ENCODE results near the gene PTPRCAP. TPM values are rescaled to one million over a fixed set of nuclear protein-coding genes. Genes with fewer than 3 reads are reported as not detected.
A peak's percentile ranks its signal among the peaks of the same experiment; 100 is the strongest.

The PTPRCAP gene
- polyA plus RNA-seq, 3 donors = 2.1 to 14.3 (median 2.8) TPM

DNA sequence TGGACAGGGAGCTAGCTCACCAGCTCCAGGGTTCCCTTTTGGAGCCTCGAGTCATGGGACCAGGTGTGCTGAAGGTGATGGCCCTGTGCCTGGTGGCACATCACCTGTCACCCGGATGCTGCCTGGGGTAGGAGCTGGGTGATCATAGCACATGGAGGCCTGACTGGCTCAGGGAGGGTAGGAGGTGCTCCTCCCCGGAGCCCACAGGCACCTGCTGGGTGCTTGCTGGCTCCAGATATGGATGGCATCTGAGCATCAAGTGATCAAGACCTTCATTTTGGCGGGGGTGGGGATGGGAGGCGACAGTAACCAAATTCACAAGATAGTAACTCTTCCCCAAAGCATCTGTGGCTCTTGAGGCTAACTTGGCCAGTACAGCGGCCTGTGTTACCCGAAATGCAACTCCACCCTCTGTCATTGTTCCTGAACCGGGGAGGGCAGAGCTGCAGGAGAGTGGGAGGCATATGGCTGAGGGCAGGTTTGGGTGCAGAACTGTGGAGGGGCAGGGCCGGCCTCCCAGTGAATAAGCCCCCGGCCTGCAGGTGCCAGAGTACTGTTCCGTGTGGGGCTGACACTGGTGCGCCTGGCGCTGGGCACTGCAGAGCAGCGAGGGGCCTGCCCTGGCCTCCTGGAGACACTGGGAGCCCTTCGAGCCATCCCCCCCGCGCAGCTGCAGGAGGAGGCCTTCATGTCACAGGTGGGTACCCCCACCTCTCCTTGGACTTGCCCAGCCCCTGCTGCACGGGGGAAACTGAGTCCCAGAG, 28.9 kb downstream of the PTPRCAP start:
- DNase-seq = no peak
- peaks cover 9 to 18% of the 10 kb centered on the region in 2 donors for H3K36me3 ChIP-seq (replicated peaks in 1 of 2; ENCODE audit: control insufficient read depth in 1 of 2, insufficient read depth in 2 of 2, low read length in 2 of 2)
- H3K79me2 ChIP-seq (ENCODE audit: insufficient read depth, low read length) = peaks cover 25% of the 10 kb centered on the region
- peaks cover 60% of the 10 kb centered on the region for H3K4me1 Mint-ChIP-seq
- H3K27ac Mint-ChIP-seq = peak overlapping the region in 3 of 7 donors; percentile 71 to 85 (median 83)
- no peaks in the 10 kb centered on the region for H3K9me3 Mint-ChIP-seq
- peaks cover 51% of the 10 kb centered on the region for H4K20me1 ChIP-seq (ENCODE audit: insufficient read depth, low read length)
- peak overlapping the region; percentile 46 for H2AFZ ChIP-seq (ENCODE audit: insufficient read depth, low read depth, low read length, poor library complexity, severe bottlenecking)
- H3K4me3 ChIP-seq (replicated peaks in 1 of 3; ENCODE audit: low read depth in 2 of 3, low read length in 3 of 3) = peak overlapping the region in 1 of 3 experiments; percentile 47
- H3K27me3 Mint-ChIP-seq (ENCODE audit: low read depth in 3 of 3) = peaks cover 9 to 27% (median 22%) of the 10 kb centered on the region in 3 donors
- peak overlapping the region in 1 of 2 donors; percentile 26 for H3K27ac ChIP-seq (ENCODE audit: low read depth in 1 of 2, low read length in 2 of 2)
- H3K9ac ChIP-seq (ENCODE audit: insufficient read depth, low read length, poor library complexity, severe bottlenecking) = peak overlapping the region; percentile 25
- 19% methylated on average over 15 of the region's 18 CpGs for WGBS (ENCODE audit: insufficient coverage)
- no peak for TF ChIP-seq CTCF (IDR thresholded peaks at IDR 0.05)
- H3K36me3 Mint-ChIP-seq = peaks cover 19 to 36% of the 10 kb centered on the region in 2 donors
- peaks cover 0 to 6% of the 10 kb centered on the region in 2 donors for H3K27me3 ChIP-seq (ENCODE audit: control insufficient read depth in 2 of 2, insufficient read depth in 2 of 2, low read length in 2 of 2)
- H3K9me3 ChIP-seq (replicated peaks in 1 of 2; ENCODE audit: control insufficient read depth in 1 of 2, insufficient read depth in 1 of 2, low read length in 2 of 2) = no peaks in the 10 kb centered on the region
- H3K4me1 ChIP-seq (ENCODE audit: control insufficient read depth in 1 of 2, insufficient read depth in 2 of 2, low read length in 2 of 2) = peaks cover 57 to 65% of the 10 kb centered on the region in 2 donors
- peak overlapping the region; percentile 39 to 55 for H3K4me3 Mint-ChIP-seq
- intact Hi-C loops (cut with micrococcal nuclease) = no loop called here
- peak overlapping the region; percentile 46 for H3K4me2 ChIP-seq (replicated peaks; ENCODE audit: extremely low read depth, low read length, poor library complexity, severe bottlenecking)

DNA sequence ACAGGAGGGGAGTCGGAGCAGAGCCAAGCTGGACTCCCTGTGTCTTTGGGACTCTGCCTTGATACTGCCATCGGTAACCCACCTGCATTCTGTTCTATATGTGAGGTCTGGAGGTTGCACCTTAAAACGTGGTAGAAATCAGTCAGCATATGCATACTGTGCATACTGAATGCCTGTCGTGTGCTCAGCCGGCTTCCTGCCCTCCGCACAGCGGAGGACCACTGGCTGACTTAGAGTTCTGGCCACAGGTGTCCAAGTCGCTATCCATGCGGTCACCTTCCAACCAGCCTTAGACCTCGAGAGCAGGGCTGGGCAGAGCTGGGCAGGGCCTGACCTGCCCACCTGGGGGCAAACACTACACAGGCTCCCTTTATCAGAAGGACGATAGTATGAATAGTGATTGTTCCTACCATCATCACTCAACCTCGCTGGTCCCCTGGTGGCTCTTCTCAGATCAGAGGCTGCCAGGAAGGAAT, 29.8 kb downstream of the PTPRCAP start:
- Histone ChIP-seq H3K27me3 (ENCODE audit: control insufficient read depth in 2 of 2, insufficient read depth in 2 of 2, low read length in 2 of 2) (no peaks in the 10 kb centered on the region), H3K9me3 (replicated peaks in 1 of 2; ENCODE audit: control insufficient read depth in 1 of 2, insufficient read depth in 1 of 2, low read length in 2 of 2) (no peaks in the 10 kb centered on the region), H3K27ac (ENCODE audit: low read depth in 1 of 2, low read length in 2 of 2) (peak overlapping the region; percentile 2 to 14), H3K9ac (ENCODE audit: insufficient read depth, low read length, poor library complexity, severe bottlenecking) (no peak overlapping the region), H3K79me2 (ENCODE audit: insufficient read depth, low read length) (peaks cover 33% of the 10 kb centered on the region), H3K4me2 (replicated peaks; ENCODE audit: extremely low read depth, low read length, poor library complexity, severe bottlenecking) (no peak overlapping the region), H3K4me1 (ENCODE audit: control insufficient read depth in 1 of 2, insufficient read depth in 2 of 2, low read length in 2 of 2) (peaks cover 65 to 74% of the 10 kb centered on the region in 2 donors), H4K20me1 (ENCODE audit: insufficient read depth, low read length) (peaks cover 51% of the 10 kb centered on the region), H3K4me3 (replicated peaks in 1 of 3; ENCODE audit: low read depth in 2 of 3, low read length in 3 of 3) (no peak overlapping the region), H2AFZ (ENCODE audit: insufficient read depth, low read depth, low read length, poor library complexity, severe bottlenecking) (no peak overlapping the region), H3K36me3 (replicated peaks in 1 of 2; ENCODE audit: control insufficient read depth in 1 of 2, insufficient read depth in 2 of 2, low read length in 2 of 2) (peaks cover 9 to 18% of the 10 kb centered on the region in 2 donors)
- intact Hi-C loops (cut with micrococcal nuclease) = no loop called here
- H3K27me3 Mint-ChIP-seq (ENCODE audit: low read depth in 3 of 3) = peaks cover 3 to 18% (median 13%) of the 10 kb centered on the region in 3 donors
- H3K36me3 Mint-ChIP-seq = peaks cover 19 to 36% of the 10 kb centered on the region in 2 donors
- 85% methylated on average over 9 of the region's 12 CpGs for WGBS (ENCODE audit: insufficient coverage)
- peaks cover 69% of the 10 kb centered on the region for H3K4me1 Mint-ChIP-seq
- H3K4me3 Mint-ChIP-seq = no peak overlapping the region
- H3K27ac Mint-ChIP-seq = no peak overlapping the region
- H3K9me3 Mint-ChIP-seq = no peaks in the 10 kb centered on the region
- TF ChIP-seq CTCF (IDR thresholded peaks at IDR 0.05) = no peak
- DNase-seq = no peak
